ENCODE data around the gene TMEM151B. TPM values are rescaled to one million over a fixed set of nuclear protein-coding genes. Genes with fewer than 3 reads are reported as not detected.
A peak's percentile ranks its signal among the peaks of the same experiment; 100 is the strongest.

TMEM151B gene
- polyA plus RNA-seq, 2 of the 4 experiments (the other 2 are of a cell fraction): 0.01 TPM; not detected in 1

DNA sequence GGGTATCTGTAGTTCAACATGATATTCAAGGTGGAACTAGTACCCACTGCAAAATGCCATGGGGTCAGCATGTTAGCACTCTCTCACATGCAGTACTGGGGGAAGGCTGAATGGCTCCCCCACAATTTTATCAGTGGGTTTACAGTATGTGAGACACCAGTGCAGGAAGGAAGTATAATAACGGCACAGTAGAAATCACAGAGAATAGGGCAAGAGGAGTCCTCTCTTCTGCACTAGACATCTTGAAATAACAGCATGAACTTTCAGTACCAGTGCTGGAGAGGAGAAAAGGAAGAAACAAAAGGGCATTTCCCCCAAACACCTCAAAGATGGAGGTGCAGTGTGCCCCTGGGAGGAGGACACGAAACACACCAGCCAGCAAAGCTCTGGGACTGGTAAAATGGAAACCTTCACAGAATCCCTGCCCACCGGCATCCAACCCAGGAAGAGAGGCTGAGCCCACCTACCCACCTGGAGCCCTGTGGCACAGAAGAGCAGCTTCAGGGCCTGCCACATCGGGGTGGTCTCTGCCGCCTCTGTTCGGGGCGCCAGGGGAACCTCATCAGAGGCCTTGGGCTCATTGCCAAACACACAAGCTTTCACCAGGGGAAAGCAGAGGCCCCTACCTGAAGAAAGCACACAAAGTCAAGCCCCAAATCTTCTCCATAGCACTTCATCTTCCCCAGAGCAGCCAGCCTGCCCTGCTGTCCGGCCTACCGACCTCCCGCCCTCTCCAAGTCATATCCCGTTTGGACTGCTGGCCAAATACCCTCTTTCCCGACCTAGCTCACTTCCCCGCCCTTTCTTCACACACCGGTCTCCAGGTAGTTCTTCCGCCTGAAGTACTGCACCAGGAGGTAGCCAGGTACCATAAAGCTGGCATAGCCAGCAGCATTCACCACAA lies 14.1 kb upstream of the TMEM151B start:
- Histone ChIP-seq H3K9me3 (no peaks in the 10 kb centered on the region), H3K4me3 (peak overlapping the region; percentile 96), H3K4me2 (peak overlapping the region; percentile 88), H3K27ac (peak overlapping the region; percentile 93 to 99), H3K4me1 (peaks cover 36% of the 10 kb centered on the region)
- WGBS (ENCODE audit: missing lambda C conversion rate): 52% methylated on average over 15 of the region's 15 CpGs
- peak; percentile 15 to 45 for ATAC-seq
- ChIA-PET POLR2A (interaction anchor here (1.2 to 1.7 kb wide), 3 partner anchors 9 to 160 kb away, joined by 4 to 38 read pairs (median 15); partner anchors contain the start of gene HSP90AB1), CTCF (interaction anchor here (0.8 to 3.7 kb wide), 16 partner anchors 8 to 160 kb away, joined by 3 to 29 read pairs (median 4); partner anchors contain the start of gene HSP90AB1)
- no peak for FAIRE-seq
- peak in 1 of 2 experiments; percentile 21 for DNase-seq (ENCODE audit: low read depth in 1 of 2, low spot score in 1 of 2)
- TF ChIP-seq RAD21 (conservative IDR thresholded peaks at IDR 0.05 in 1 of 2, IDR thresholded peaks at IDR 0.05 in 1 of 2): no peak
- no peak for TF ChIP-seq TP53 (CRISPR knock-in tag; IDR thresholded peaks at IDR 0.05)
- TF ChIP-seq, protein P1, sequence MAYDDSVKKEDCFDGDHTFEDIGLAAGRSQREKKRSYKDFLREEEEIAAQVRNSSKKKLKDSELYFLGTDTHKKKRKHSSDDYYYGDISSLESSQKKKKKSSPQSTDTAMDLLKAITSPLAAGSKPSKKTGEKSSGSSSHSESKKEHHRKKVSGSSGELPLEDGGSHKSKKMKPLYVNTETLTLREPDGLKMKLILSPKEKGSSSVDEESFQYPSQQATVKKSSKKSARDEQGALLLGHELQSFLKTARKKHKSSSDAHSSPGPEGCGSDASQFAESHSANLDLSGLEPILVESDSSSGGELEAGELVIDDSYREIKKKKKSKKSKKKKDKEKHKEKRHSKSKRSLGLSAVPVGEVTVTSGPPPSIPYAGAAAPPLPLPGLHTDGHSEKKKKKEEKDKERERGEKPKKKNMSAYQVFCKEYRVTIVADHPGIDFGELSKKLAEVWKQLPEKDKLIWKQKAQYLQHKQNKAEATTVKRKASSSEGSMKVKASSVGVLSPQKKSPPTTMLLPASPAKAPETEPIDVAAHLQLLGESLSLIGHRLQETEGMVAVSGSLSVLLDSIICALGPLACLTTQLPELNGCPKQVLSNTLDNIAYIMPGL (CRISPR knock-in tag; IDR thresholded peaks at IDR 0.05; ENCODE audit: borderline replicate concordance): no peak
- TF ChIP-seq, protein P2, sequence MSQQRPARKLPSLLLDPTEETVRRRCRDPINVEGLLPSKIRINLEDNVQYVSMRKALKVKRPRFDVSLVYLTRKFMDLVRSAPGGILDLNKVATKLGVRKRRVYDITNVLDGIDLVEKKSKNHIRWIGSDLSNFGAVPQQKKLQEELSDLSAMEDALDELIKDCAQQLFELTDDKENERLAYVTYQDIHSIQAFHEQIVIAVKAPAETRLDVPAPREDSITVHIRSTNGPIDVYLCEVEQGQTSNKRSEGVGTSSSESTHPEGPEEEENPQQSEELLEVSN (IDR thresholded peaks at IDR 0.05; ENCODE audit: borderline replicate concordance, low read depth): no peak
- TF ChIP-seq JUN (IDR thresholded peaks at IDR 0.05): 0 out of 5 replicates have a peak, but pooled peaks of 1 of the 2 experiments have one; percentile 2

DNA sequence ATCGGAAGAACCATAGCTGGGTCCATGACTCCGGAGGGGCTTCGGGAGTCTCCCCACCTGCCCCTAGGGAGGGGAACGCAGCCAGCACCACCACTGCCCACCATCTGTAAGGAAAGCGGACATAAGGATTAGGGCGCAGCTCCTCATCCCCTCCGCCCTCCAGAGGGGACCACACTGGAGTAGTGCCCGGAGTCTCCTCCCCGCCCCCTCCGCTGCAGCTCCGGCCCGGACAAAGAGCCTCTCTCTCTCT lies 13.6 kb upstream of the TMEM151B start:
- POLR2A ChIA-PET: interaction anchor here (1.2 to 1.7 kb wide), 2 partner anchors 10 to 160 kb away, joined by 4 to 38 read pairs; partner anchors contain the start of gene HSP90AB1
- Histone ChIP-seq H3K4me2 (peak overlapping the region; percentile 88), H3K27ac (peak overlapping the region; percentile 93 to 99), H3K9me3 (no peaks in the 10 kb centered on the region), H3K4me1 (peaks cover 31% of the 10 kb centered on the region), H3K4me3 (peak overlapping the region; percentile 96)
- FAIRE-seq: no peak
- DNase-seq (ENCODE audit: low read depth in 1 of 2, low spot score in 1 of 2): no peak
- CTCF ChIA-PET: interaction anchor here (0.6 to 3.7 kb wide), 14 partner anchors 11 to 160 kb away, joined by 3 to 29 read pairs (median 4); partner anchors contain the start of genes HSP90AB1 and MYMX
- no peak for TF ChIP-seq RFX5 (IDR thresholded peaks at IDR 0.05)
- TF ChIP-seq, protein P3, sequence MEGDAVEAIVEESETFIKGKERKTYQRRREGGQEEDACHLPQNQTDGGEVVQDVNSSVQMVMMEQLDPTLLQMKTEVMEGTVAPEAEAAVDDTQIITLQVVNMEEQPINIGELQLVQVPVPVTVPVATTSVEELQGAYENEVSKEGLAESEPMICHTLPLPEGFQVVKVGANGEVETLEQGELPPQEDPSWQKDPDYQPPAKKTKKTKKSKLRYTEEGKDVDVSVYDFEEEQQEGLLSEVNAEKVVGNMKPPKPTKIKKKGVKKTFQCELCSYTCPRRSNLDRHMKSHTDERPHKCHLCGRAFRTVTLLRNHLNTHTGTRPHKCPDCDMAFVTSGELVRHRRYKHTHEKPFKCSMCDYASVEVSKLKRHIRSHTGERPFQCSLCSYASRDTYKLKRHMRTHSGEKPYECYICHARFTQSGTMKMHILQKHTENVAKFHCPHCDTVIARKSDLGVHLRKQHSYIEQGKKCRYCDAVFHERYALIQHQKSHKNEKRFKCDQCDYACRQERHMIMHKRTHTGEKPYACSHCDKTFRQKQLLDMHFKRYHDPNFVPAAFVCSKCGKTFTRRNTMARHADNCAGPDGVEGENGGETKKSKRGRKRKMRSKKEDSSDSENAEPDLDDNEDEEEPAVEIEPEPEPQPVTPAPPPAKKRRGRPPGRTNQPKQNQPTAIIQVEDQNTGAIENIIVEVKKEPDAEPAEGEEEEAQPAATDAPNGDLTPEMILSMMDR (IDR thresholded peaks at IDR 0.05): no peak
- no peak for TF ChIP-seq SMC3 (IDR thresholded peaks at IDR 0.05)
- TF ChIP-seq MAZ (IDR thresholded peaks at IDR 0.05; ENCODE audit: borderline replicate concordance, low read depth, low read length): no peak
- TF ChIP-seq FOXS1 (CRISPR knock-in tag; IDR thresholded peaks at IDR 0.05): no peak
- TF ChIP-seq MYC (IDR thresholded peaks at IDR 0.05; ENCODE audit: borderline replicate concordance, low read length): no peak
- TF ChIP-seq, protein P4, sequence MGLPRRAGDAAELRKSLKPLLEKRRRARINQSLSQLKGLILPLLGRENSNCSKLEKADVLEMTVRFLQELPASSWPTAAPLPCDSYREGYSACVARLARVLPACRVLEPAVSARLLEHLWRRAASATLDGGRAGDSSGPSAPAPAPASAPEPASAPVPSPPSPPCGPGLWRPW (IDR thresholded peaks at IDR 0.05): no peak
- no peak for TF ChIP-seq PHF8 (IDR thresholded peaks at IDR 0.05; ENCODE audit: borderline replicate concordance, low read depth)
- TF ChIP-seq TP53 (CRISPR knock-in tag; IDR thresholded peaks at IDR 0.05): no peak
- TF ChIP-seq NPAS2 (CRISPR knock-in tag; IDR thresholded peaks at IDR 0.05; ENCODE audit: borderline replicate concordance): no peak
- TF ChIP-seq CHD2 (IDR thresholded peaks at IDR 0.05; ENCODE audit: low read length, partially characterized antibody): no peak
- TF ChIP-seq TFCP2L1 (CRISPR knock-in tag; IDR thresholded peaks at IDR 0.05): no peak
- WGBS (ENCODE audit: missing lambda C conversion rate): 7% methylated on average over 6 of the region's 12 CpGs
- peak; percentile 26 to 51; a peak in 5 of 6 replicates for ATAC-seq
